Suprapubic skin (tissue), 4 donors: ENCODE data around the gene NNMT.
A peak's percentile ranks its signal among the peaks of the same experiment; 100 is the strongest.

Experiments
- EP300 ChIP-seq: sonication (generic); formaldehyde crosslinking; IDR thresholded peaks from one replicate; pipeline ENCODE4 v1.6.1; 2017; ENCODE audit warnings: antibody characterized with exemption
- POLR2A ChIP-seq, 2 donors: fragments of 450-650 bp; IDR thresholded peaks; one replicate each; pipeline ENCODE4 v1.6.1; 2017; ENCODE audit warnings: antibody characterized with exemption in 2 of 2, mild to moderate bottlenecking in 2 of 2, moderate library complexity in 2 of 2
- POLR2AphosphoS5 ChIP-seq, 3 donors: sonication (generic); formaldehyde crosslinking; IDR thresholded peaks; one replicate each; pipeline ENCODE4 v1.6.1; 2017; ENCODE audit warnings: antibody characterized with exemption in 3 of 3
- TF ChIP-seq, protein P1 (sequence below), 2 donors: fragments of 200-600 bp in 1 of 2; fragments of 450-650 bp in 1 of 2; sonication (generic) in 1 of 2; IDR thresholded peaks; one replicate each; pipeline ENCODE4 v1.5.1; 2016 to 2019; ENCODE audit warnings: antibody characterized with exemption in 2 of 2, mild to moderate bottlenecking in 1 of 2, moderate library complexity in 1 of 2

DNA sequence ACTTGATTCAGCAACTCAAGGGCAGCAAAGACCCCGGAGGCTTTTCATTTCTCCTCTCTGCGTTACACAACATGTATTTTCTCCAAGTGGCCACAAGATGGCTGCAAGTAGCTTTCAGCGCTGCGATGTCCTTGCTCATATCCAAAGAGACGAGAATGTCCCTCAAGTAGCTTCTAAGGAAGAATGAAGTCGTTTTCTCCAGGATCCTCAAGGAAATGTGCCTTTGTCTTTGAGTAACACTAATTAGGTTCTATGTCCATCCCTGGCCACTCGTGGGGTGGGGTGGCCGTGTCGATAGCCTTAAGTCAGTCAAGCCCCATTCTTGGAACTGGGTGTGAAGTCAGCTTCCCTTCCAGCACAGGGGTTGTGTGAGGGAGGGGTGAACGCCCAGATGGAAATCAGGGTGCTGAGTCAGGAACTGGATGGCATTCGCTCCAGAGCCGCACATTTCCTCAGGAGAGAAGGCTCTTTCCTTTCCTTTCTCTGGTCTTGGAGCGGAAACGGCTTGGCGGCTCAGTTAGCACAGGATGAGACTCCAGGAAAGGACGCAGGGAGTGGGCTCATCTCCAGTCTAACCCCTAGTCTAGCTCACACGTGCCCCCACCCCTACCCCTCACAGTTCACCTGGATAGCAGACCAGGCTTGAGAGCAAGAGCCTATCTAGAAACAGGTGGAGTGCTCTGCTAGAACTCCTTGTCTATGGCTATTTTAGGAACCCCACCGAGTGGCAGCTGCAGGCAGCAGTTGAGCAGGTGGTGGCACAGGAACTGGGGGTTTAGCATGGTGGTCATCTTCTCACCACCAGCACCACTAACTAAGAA, 44.3 kb downstream of the NNMT start:
- TF ChIP-seq EP300 (no peak), POLR2AphosphoS5 (IDR thresholded peaks at IDR 0.05) (peak in 1 of 3 donors; percentile 38), POLR2A (IDR thresholded peaks at IDR 0.05) (no peak)
- TF ChIP-seq, protein P1, sequence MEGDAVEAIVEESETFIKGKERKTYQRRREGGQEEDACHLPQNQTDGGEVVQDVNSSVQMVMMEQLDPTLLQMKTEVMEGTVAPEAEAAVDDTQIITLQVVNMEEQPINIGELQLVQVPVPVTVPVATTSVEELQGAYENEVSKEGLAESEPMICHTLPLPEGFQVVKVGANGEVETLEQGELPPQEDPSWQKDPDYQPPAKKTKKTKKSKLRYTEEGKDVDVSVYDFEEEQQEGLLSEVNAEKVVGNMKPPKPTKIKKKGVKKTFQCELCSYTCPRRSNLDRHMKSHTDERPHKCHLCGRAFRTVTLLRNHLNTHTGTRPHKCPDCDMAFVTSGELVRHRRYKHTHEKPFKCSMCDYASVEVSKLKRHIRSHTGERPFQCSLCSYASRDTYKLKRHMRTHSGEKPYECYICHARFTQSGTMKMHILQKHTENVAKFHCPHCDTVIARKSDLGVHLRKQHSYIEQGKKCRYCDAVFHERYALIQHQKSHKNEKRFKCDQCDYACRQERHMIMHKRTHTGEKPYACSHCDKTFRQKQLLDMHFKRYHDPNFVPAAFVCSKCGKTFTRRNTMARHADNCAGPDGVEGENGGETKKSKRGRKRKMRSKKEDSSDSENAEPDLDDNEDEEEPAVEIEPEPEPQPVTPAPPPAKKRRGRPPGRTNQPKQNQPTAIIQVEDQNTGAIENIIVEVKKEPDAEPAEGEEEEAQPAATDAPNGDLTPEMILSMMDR (IDR thresholded peaks at IDR 0.05) = peak; percentile 67 to 78
